H1 (cell line): ENCODE measurements around the gene KRTAP8-1. TPM values are rescaled to one million over a fixed set of nuclear protein-coding genes. Genes with fewer than 3 reads are reported as not detected.
A peak's percentile ranks its signal among the peaks of the same experiment; 100 is the strongest.

ENCODE experiments used
- CTCF ChIA-PET: fragments of 300-600 bp; sonication (Branson Sonifier 250); formaldehyde crosslinking; loops from one replicate; lab custom pipeline; 2021; ENCODE audit not compliant: partially characterized antibody; lab: Charles Lee
- POLR2A ChIA-PET: fragments of 300-600 bp; sonication (Branson Sonifier 250); formaldehyde crosslinking; loops from one replicate; lab custom pipeline; 2021; ENCODE audit warnings: inconsistent platforms; ENCODE audit not compliant: partially characterized antibody; lab: Charles Lee
- DNase-seq, 2 experiments: peaks; one replicate each; pipeline versions ENCODE4 v3.0.0 to v3.0.0-alpha.2; 2010 to 2022; ENCODE audit warnings: low spot score in 2 of 2, low read depth in 1 of 2, mixed read lengths in 1 of 2
- FAIRE-seq: peaks from 2 replicates; lab custom pipeline; 2011; peaks lifted over from hg19 to GRCh38; lab: Jason Lieb, UNC
- H2AFZ ChIP-seq: 2 replicates; pipeline ENCODE4 v1.8.1; 2012; ENCODE audit warnings: low read length, inconsistent platforms
- H2AK5ac ChIP-seq: 2 replicates; pipeline ENCODE4 v1.6.1; 2013; ENCODE audit warnings: low read depth, low read length
- H2BK120ac ChIP-seq: replicated peaks from 2 replicates; pipeline ENCODE3; 2013; ENCODE audit warnings: low read depth, low read length, inconsistent platforms
- H2BK12ac ChIP-seq: 2 replicates; pipeline ENCODE4 v1.6.1; 2013; ENCODE audit warnings: low read depth, low read length
- H2BK15ac ChIP-seq: 2 replicates; pipeline ENCODE4 v1.6.1; 2013; ENCODE audit warnings: low read length
- H2BK20ac ChIP-seq: 2 replicates; pipeline ENCODE4 v1.6.1; 2013; ENCODE audit warnings: low read length
- H2BK5ac ChIP-seq: 2 replicates; pipeline ENCODE4 v1.6.1; 2013; ENCODE audit warnings: low read depth, low read length
- H3K14ac ChIP-seq: 2 replicates; pipeline ENCODE4 v1.6.1; 2013; ENCODE audit warnings: inconsistent platforms; ENCODE audit not compliant: insufficient read length
- H3K18ac ChIP-seq: 2 replicates; pipeline ENCODE4 v1.6.1; 2013; ENCODE audit warnings: low read length; ENCODE audit errors: extremely low read depth
- H3K23ac ChIP-seq: 2 replicates; pipeline ENCODE4 v1.6.1; 2013; ENCODE audit warnings: inconsistent platforms; ENCODE audit not compliant: insufficient read length
- H3K23me2 ChIP-seq: 2 replicates; pipeline ENCODE4 v1.6.1; 2013; ENCODE audit warnings: low read depth, low read length
- H3K27ac ChIP-seq: 2 replicates; pipeline ENCODE4 v1.6.1; 2011; ENCODE audit warnings: low read depth, low read length, inconsistent platforms
- H3K27me3 ChIP-seq, 4 experiments: replicated peaks in 1 of 4; 1 replicate in 1 of 4; 2 replicates in 3 of 4; pipeline versions ENCODE4 v1.6.1 to v1.8.1; 2011 to 2013; ENCODE audit warnings: low read length in 3 of 4, mild to moderate bottlenecking in 3 of 4, inconsistent platforms in 2 of 4, mixed read lengths in 2 of 4, moderate library complexity in 1 of 4; ENCODE audit not compliant: control insufficient read depth in 3 of 4, insufficient read depth in 3 of 4; ENCODE audit errors: extremely low read depth in 1 of 4
- H3K36me3 ChIP-seq, 4 experiments: 2 replicates each; pipeline versions ENCODE4 v1.6.1 to v1.8.1; 2011 to 2013; ENCODE audit warnings: mild to moderate bottlenecking in 4 of 4, low read length in 3 of 4, moderate library complexity in 2 of 4, control low read depth in 1 of 4, inconsistent platforms in 1 of 4; ENCODE audit not compliant: insufficient read depth in 4 of 4, control insufficient read depth in 2 of 4
- H3K4ac ChIP-seq: replicated peaks from 2 replicates; pipeline ENCODE3; 2013; ENCODE audit warnings: low read length, low read depth, mixed read lengths, inconsistent platforms; ENCODE audit not compliant: insufficient read length
- H3K4me1 ChIP-seq, 4 experiments: replicated peaks in 1 of 4; 1 replicate in 1 of 4; 2 replicates in 3 of 4; pipeline versions ENCODE4 v1.6.1 to v1.8.1; 2011 to 2013; ENCODE audit warnings: low read length in 3 of 4, inconsistent platforms in 2 of 4, mixed read lengths in 1 of 4; ENCODE audit not compliant: insufficient read depth in 4 of 4, control insufficient read depth in 3 of 4
- H3K4me2 ChIP-seq, 2 experiments: 2 replicates each; pipeline versions ENCODE4 v1.6.1 to v1.8.1; 2011 to 2013; ENCODE audit warnings: low read depth in 2 of 2, low read length in 2 of 2, control low read depth in 1 of 2, inconsistent platforms in 1 of 2, mild to moderate bottlenecking in 1 of 2; ENCODE audit not compliant: insufficient read depth in 1 of 2
- H3K4me3 ChIP-seq, 4 experiments: fragments of 200-600, 300-600 bp in 1 of 4; sonication (generic), shearing (Covaris generic), sonication (Bioruptor Twin) in 1 of 4; 2 replicates each; pipeline versions ENCODE4 v1.5.1 to v1.8.1; 2011 to 2016; ENCODE audit warnings: low read length in 4 of 4, low read depth in 3 of 4, control low read depth in 2 of 4, inconsistent platforms in 2 of 4, mild to moderate bottlenecking in 2 of 4, mixed read lengths in 1 of 4, moderate library complexity in 1 of 4; ENCODE audit not compliant: insufficient read depth in 2 of 4; ENCODE audit errors: extremely low read depth in 1 of 4
- H3K56ac ChIP-seq: replicated peaks from 2 replicates; pipeline ENCODE3; 2013; ENCODE audit warnings: low read depth, mild to moderate bottlenecking, mixed read lengths, low read length, inconsistent platforms; ENCODE audit not compliant: insufficient read length
- H3K79me1 ChIP-seq: 2 replicates; pipeline ENCODE4 v1.6.1; 2013; ENCODE audit warnings: low read depth, low read length, control low read depth
- H3K79me2 ChIP-seq, 2 experiments: 2 replicates each; pipeline versions ENCODE4 v1.6.1 to v1.8.1; 2012 to 2013; ENCODE audit warnings: low read length in 2 of 2, mild to moderate bottlenecking in 2 of 2, inconsistent platforms in 1 of 2; ENCODE audit not compliant: insufficient read depth in 2 of 2, control insufficient read depth in 1 of 2
- H3K9ac ChIP-seq, 4 experiments: replicated peaks in 1 of 4; 1 replicate in 1 of 4; 2 replicates in 3 of 4; pipeline versions ENCODE4 v1.6.1 to v1.8.1; 2011 to 2013; ENCODE audit warnings: low read depth in 3 of 4, low read length in 3 of 4, control low read depth in 2 of 4, mild to moderate bottlenecking in 2 of 4, moderate library complexity in 2 of 4, inconsistent platforms in 1 of 4; ENCODE audit errors: extremely low read depth in 1 of 4
- H3K9me3 ChIP-seq, 2 experiments: 2 replicates each; pipeline versions ENCODE4 v1.6.1 to v1.8.1; 2012 to 2013; ENCODE audit warnings: mild to moderate bottlenecking in 2 of 2, moderate library complexity in 2 of 2, control low read depth in 1 of 2, inconsistent platforms in 1 of 2, low read depth in 1 of 2, low read length in 1 of 2, mixed read lengths in 1 of 2; ENCODE audit not compliant: insufficient read depth in 2 of 2
- H4K20me1 ChIP-seq, 2 experiments: replicated peaks in 1 of 2; 2 replicates each; pipeline versions ENCODE3 to v1.8.1; 2011 to 2013; ENCODE audit warnings: inconsistent platforms in 2 of 2, low read length in 2 of 2, mild to moderate bottlenecking in 1 of 2; ENCODE audit not compliant: insufficient read depth in 2 of 2, control insufficient read depth in 1 of 2
- H4K5ac ChIP-seq: 2 replicates; pipeline ENCODE4 v1.6.1; 2013; ENCODE audit warnings: low read length, low read depth, mixed read lengths, inconsistent platforms; ENCODE audit not compliant: insufficient read length
- H4K8ac ChIP-seq: 2 replicates; pipeline ENCODE4 v1.8.0; 2013; ENCODE audit warnings: mild to moderate bottlenecking, moderate library complexity, low read length, inconsistent platforms; ENCODE audit not compliant: insufficient read depth; ENCODE audit errors: extremely low read depth
- H4K91ac ChIP-seq: replicated peaks from 2 replicates; pipeline ENCODE3; 2013; ENCODE audit warnings: low read length, mixed read lengths, inconsistent platforms; ENCODE audit not compliant: insufficient read length
- CEBPB ChIP-seq: IDR thresholded peaks from 2 replicates; pipeline ENCODE4 v1.6.1; 2012; ENCODE audit warnings: low read depth, low read length
- CTCF ChIP-seq, 3 experiments: IDR thresholded peaks; 1 replicate in 2 of 3; 2 replicates in 1 of 3; pipeline versions ENCODE4 v1.5.1 to v1.6.1; 2011; ENCODE audit warnings: low read length in 3 of 3, mild to moderate bottlenecking in 3 of 3, inconsistent platforms in 2 of 3, low read depth in 1 of 3, moderate library complexity in 1 of 3; ENCODE audit not compliant: insufficient read depth in 1 of 3; ENCODE audit errors: control extremely low read depth in 1 of 3
- RAD21 ChIP-seq, 2 experiments: IDR thresholded peaks in 1 of 2; conservative IDR thresholded peaks in 1 of 2; 2 replicates each; pipeline ENCODE4 v1.6.1; 2011; ENCODE audit warnings: low read depth in 2 of 2, low read length in 2 of 2, improper control_type of control experiment in 1 of 2, inconsistent platforms in 1 of 2, mild to moderate bottlenecking in 1 of 2, moderate library complexity in 1 of 2
- SIN3A ChIP-seq, 2 experiments: IDR thresholded peaks in 1 of 2; conservative IDR thresholded peaks in 1 of 2; 2 replicates each; pipeline ENCODE4 v1.6.1; 2011 to 2012; ENCODE audit warnings: low read length in 2 of 2, improper control_type of control experiment in 1 of 2, low read depth in 1 of 2, mild to moderate bottlenecking in 1 of 2
- YY1 ChIP-seq: IDR thresholded peaks from 2 replicates; pipeline ENCODE4 v1.6.1; 2011; ENCODE audit warnings: low read depth, mild to moderate bottlenecking, low read length
- polyA plus RNA-seq, 7 experiments: library from polyadenylated mRNA; depleted of rRNA in 3 of 7; stranded (reverse) in 5 of 7; unstranded in 2 of 7; fragments of >200 nt in 5 of 7; fragments of 200-250 nt in 2 of 7; gene quantifications; 1 replicate in 5 of 7; 2 replicates in 1 of 7; 4 replicates in 1 of 7; pipeline versions ENCODE4 v1.2.1 to v1.2.3, GENCODE V29; 2011 to 2013; ENCODE audit warnings: missing spikeins in 2 of 7, mixed read lengths in 2 of 7
- total RNA-seq: library from RNA; stranded (reverse); fragmentation: NEBNext Ultra II Directional; extraction: Animal tissue kit (Norgen Biotek cat#: 25700); gene quantifications from 2 replicates; pipeline ENCODE4 v1.2.1, GENCODE V29; 2021

KRTAP8-1 gene
- total and polyA plus RNA-seq, 2 of the 8 experiments (the other 6 are each of a cell fraction or from before 2014, with no cell fraction given): not detected

- DNase-seq: no peak
- H3K4me3 ChIP-seq: no peak overlapping the region
- no peak overlapping the region for H3K14ac ChIP-seq
- no peak overlapping the region for H2AFZ ChIP-seq
- H3K27ac ChIP-seq: no peak overlapping the region
- H3K23ac ChIP-seq: no peak overlapping the region
- H3K56ac ChIP-seq: no peak overlapping the region
- H2BK12ac ChIP-seq: no peak overlapping the region
- no peaks in the 10 kb centered on the region for H3K36me3 ChIP-seq
- TF ChIP-seq SIN3A (conservative IDR thresholded peaks at IDR 0.05 in 1 of 2, IDR thresholded peaks at IDR 0.05 in 1 of 2; ENCODE audit: low read depth in 1 of 2, low read length in 2 of 2): no peak
- TF ChIP-seq CTCF (IDR thresholded peaks at IDR 0.05; ENCODE audit: control extremely low read depth in 1 of 3, insufficient read depth in 1 of 3, low read depth in 1 of 3, low read length in 3 of 3): peak in 1 of 3 experiments; percentile 27; a peak in 1 of 4 replicates
- TF ChIP-seq YY1: no peak
- TF ChIP-seq RAD21 (IDR thresholded peaks at IDR 0.05 in 1 of 2, conservative IDR thresholded peaks at IDR 0.05 in 1 of 2; ENCODE audit: low read depth in 2 of 2, low read length in 2 of 2): 0 out of 4 replicates have a peak, but pooled peaks of 1 of the 2 experiments have one; percentile 3
- no peak for TF ChIP-seq CEBPB
- no peaks in the 10 kb centered on the region for H3K23me2 ChIP-seq
- H4K91ac ChIP-seq: no peak overlapping the region
- no peak overlapping the region for H3K9ac ChIP-seq
- no peaks in the 10 kb centered on the region for H3K27me3 ChIP-seq
- H3K4me2 ChIP-seq: no peak overlapping the region
- H2AK5ac ChIP-seq: no peak overlapping the region
- H2BK5ac ChIP-seq: no peak overlapping the region
- no peaks in the 10 kb centered on the region for H3K79me2 ChIP-seq
- H4K8ac ChIP-seq: no peak overlapping the region
- H3K79me1 ChIP-seq: no peaks in the 10 kb centered on the region
- H4K5ac ChIP-seq: no peak overlapping the region
- H2BK20ac ChIP-seq: no peak overlapping the region
- ChIA-PET CTCF (interaction anchor here (0.6 to 3.7 kb wide), 7 partner anchors 8 to 449 kb away, joined by 3 to 28 read pairs (median 5); no protein-coding TSS in a partner anchor), POLR2A (no interaction called here)
- H3K18ac ChIP-seq: no peak overlapping the region
- H2BK120ac ChIP-seq: no peak overlapping the region
- H2BK15ac ChIP-seq: no peak overlapping the region
- H3K9me3 ChIP-seq: no peaks in the 10 kb centered on the region
- no peak for FAIRE-seq
- H3K4ac ChIP-seq: no peak overlapping the region
- no peaks in the 10 kb centered on the region for H3K4me1 ChIP-seq
- H4K20me1 ChIP-seq: no peaks in the 10 kb centered on the region
Measured at GRCh38 chr21:30842990-30843389, 29.9 kb upstream of the KRTAP8-1 start.
